ENCODE results near the gene ROCK1.
"Not testable (repeated sequence)": the region's sequence is repeated elsewhere in the genome, so short reads cannot be mapped to it uniquely, and the experiment has no call there.

ROCK1 gene

DNA sequence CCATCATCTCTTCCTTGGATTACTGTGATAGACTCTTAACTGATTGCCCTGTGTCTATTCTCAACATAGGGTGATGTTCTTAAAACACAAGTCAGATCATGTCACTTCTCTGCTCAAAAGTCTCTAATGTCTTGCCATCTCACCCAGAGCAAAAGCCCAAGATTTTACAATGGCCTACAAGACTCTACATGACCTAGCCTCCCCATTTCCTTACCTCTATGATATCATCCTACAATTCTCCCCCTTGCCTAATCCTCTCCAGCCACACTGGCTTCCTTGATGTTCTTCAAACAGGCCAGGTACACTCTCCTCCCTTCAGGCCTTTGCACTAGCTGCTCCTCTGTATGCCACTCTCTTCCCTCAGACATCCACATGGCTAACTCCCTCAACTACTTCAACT is 55.1 kb downstream of the ROCK1 start:
- H3K4me3 ChIP-seq (ENCODE audit: low read depth, low read length): no peak overlapping the region

DNA sequence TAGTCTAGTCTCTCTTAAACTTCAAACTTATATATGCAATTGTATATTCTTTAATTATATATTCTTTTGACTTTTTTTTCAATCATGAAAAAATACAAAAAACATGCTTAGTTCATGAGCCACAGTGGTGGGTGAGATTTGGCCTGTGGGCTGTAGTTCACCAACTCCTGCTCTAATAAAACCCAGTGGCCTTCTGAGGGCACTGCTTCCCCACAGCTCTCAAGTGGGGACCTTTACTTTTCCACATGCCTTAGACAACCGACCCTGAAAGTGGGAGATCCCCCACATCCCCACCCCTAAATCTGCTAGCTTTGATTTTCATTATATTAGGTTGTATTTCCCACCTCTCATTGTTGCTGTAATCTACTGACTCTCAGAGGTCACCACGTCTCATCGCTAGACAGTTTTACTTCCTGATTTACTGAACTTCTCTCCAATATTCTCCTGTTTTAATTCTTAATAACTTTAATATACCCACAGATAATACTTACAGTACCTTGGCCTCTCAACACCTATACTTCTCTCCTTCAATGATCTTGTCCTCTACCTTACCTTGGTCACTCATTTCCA is 57.3 kb downstream of the ROCK1 start:
- H3K4me3 ChIP-seq (ENCODE audit: low read depth, low read length): no peak overlapping the region

GRCh38 chr18:21053127-21053526 is 58.5 kb downstream of the ROCK1 start:
- no peak overlapping the region for H3K4me3 ChIP-seq (ENCODE audit: low read depth, low read length)

DNA sequence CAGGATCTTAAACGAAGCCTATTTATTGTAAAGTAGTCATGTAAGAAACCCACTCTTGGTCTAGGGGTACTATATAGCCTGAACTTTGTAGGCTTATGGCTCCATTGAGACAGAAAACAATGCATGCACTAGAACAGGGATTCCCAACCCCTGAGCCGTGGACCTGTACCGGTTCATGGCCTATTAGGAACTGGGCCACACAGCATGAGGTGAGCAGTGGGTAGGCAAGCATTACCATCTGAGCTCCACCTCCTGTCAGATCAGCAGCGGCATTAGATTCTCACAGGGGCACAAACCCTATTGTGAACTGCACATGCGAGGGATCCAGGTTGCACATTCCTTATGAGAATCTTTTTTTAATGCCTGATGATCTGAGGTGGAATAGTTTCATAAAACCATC is 59.2 kb downstream of the ROCK1 start:
- no peak overlapping the region for H3K4me3 ChIP-seq (ENCODE audit: low read depth, low read length)

DNA sequence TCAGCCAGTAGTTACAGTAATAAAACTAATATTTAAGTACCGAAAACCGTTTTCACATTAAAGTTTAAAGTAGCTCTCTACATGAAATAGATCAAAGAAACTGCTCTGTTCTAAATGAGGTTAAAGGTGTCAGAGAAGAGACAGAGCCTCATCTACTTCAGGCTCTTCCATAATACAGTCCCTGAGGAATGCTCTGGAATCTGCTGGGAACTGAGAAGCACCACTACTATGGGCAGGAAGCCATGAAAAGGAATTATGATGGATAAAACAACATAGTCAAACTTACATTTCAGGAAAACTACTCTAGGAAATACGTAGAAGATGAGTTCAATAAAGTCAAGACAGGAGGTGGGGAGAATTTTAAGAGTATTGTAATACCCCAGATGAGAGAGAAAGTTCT is 60.0 kb downstream of the ROCK1 start:
- H3K4me3 ChIP-seq (ENCODE audit: low read depth, low read length): no peak overlapping the region

DNA sequence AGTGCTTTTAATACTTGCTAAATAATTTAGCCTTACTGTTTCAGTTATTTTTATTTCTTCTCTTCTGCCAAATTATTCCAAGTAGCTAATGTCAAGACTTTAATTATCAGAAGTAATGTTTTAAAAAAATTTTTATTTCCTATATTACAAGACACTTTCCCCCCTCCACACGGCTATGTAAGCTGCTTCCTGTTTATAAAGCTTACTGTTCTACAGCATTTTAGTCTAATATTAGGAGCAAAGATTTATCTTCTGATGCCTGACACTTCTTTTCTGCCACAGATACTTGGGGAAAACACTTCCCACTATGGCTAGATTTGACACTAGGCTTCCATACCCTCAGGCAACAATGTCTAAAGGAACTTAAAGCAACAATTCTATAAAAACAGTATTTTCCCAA is 62.3 kb downstream of the ROCK1 start:
- H3K4me3 ChIP-seq (ENCODE audit: low read depth, low read length): no peak overlapping the region

GRCh38 chr18:21047126-21047525 is 64.5 kb downstream of the ROCK1 start:
- H3K4me3 ChIP-seq (ENCODE audit: low read depth, low read length): no peak overlapping the region

DNA sequence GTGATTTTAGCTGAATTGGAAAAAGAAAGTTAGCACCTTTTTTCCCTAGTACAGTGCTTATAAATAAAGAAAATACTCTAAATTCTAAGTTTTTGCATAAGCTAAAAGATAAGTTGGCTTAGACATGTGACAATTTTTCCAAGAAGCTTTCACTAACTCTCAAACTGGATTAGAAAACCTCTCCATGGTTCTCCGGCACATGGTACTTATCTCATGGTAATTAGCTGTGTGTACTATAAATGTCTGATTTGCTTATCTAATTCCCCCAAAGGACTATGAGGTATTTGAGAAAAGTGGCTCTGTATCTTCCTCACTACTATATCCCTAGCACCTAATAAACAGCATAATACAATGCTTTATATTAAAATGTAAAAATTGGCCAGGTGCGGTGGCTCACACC is 71.1 kb downstream of the ROCK1 start:
- H3K4me3 ChIP-seq (ENCODE audit: low read depth, low read length): no peak overlapping the region

DNA sequence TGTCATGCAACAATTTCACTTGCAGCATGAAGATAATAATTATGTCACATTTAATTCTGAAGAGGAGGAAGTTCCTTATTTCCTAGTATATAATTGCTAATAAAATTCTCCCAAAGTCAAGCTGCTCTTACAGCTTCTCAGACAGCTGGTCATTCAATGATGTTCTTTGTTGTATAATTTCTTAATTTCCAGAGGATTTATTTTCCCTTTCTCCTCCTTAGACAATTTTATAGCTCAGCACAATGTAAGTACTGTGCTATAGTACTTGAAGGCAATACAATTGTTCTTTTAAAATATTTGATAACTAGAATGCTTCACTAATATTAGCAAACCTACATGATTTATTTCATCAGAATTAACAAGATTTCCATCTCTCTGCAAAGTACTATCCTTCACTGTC is 73.4 kb downstream of the ROCK1 start:
- no peak overlapping the region for H3K4me3 ChIP-seq (ENCODE audit: low read depth, low read length)

DNA sequence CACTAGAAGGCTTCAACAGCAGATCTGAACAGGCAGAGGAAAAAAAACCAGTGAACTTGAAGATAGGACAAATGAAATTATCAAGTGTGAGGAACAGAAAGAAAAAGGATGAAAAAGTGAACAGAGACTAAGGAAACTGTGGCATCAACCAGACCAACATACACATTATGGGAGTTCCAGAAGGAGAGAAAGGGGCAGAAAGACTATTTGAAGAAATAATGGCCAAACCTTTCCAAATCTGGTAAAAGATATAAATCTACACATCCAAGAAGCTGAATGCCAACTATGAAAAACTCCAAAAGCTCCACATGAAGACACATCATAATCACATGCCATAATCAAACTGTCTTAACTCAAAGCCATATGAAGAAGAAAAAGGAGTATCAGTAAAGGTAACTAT is 79.8 kb downstream of the ROCK1 start:
- no peak overlapping the region for H3K4me3 ChIP-seq (ENCODE audit: low read depth, low read length)

- not testable (repeated sequence) for H3K4me3 ChIP-seq (ENCODE audit: low read depth, low read length)
These were observed 93.4 kb downstream of the ROCK1 start for GRCh38 chr18:21018257-21018656.

GRCh38 chr18:21012308-21012707 is 99.3 kb downstream of the ROCK1 start:
- H3K4me3 ChIP-seq (ENCODE audit: low read depth, low read length): no peak overlapping the region

- no peak overlapping the region for H3K4me3 ChIP-seq (ENCODE audit: low read depth, low read length)
These were observed 106.9 kb downstream of the ROCK1 start for GRCh38 chr18:21004726-21005125.

- no peak overlapping the region for H3K4me3 ChIP-seq (ENCODE audit: low read depth, low read length)
These were observed 110.9 kb downstream of the ROCK1 start for GRCh38 chr18:21000667-21001066.

DNA sequence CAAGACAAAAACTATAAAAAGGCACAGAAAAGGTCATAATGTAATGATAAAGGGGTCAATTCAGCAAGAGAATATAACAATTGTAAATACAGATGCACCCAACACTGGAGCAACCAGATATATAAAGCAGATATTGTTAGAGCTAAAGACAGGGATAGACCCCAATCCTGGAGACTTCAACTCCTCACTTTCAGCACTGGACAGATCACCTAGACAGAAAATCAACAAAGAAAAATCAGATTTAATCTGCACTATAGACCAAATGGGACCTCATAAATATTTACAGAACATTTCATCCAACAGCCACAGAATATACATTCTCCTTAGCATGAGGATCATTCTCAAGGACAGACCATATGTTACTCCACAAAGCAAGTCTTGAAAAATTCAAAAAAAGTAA is 114.2 kb downstream of the ROCK1 start:
- H3K4me3 ChIP-seq (ENCODE audit: low read depth, low read length): no peak overlapping the region

DNA sequence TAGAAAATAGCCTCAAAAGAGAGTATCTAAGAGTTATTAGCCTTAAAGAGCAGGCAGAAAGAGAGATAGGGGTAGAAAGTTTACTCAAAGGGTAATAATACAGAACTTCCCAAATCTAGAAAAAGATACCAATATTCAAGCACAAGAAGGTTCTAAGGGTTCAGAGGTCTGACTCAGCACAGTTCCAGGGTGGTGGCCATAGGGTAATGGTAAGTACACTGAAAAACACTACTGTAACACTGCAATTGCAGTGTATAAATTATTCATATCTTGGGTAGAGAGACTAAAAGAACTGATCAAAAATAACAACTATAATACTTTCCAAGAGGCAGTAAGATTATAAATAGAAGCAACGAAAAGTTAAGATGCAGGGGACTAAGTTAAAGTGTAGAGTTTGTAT is 115.2 kb downstream of the ROCK1 start:
- no peak overlapping the region for H3K4me3 ChIP-seq (ENCODE audit: low read depth, low read length)

DNA sequence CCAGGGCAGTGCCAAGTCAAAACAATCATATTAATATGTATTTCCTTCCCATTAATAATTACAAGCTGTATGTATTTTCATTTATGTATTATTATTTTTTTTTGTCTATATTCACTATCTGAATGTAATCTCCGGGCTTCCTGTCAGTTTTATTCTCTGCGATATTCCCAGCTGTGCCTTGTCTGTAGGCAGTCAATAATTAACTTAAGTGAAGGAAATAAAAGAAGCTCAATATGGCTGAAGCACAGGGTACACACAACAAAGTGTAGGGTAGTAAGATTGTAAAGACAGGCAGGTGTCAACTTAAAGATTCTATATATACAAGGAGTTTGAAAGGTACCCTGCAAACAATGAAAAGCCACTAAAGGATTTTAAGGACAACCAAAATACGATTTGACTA is 122.9 kb downstream of the ROCK1 start:
- no peak overlapping the region for H3K4me3 ChIP-seq (ENCODE audit: low read depth, low read length)

DNA sequence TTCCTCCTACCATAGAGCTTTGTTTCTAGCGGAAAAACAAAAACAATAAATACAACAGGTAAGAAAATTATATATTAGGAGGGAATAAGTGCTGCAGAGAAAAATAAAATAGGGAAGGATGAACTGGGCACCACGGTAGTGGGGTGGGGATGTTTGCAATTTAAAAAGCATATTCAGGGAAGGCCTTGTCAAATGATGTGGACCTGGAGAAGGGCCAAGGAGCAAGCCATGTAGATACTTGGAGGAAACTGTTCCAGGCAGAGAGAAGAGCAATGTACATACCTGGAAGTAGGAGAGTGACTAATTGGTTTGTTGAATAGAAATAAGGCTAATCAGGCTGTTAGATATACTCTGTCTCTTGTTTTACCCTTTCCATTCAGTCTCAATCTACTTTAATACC is 136.5 kb downstream of the ROCK1 start:
- no peak overlapping the region for H3K4me3 ChIP-seq (ENCODE audit: low read depth, low read length)

DNA sequence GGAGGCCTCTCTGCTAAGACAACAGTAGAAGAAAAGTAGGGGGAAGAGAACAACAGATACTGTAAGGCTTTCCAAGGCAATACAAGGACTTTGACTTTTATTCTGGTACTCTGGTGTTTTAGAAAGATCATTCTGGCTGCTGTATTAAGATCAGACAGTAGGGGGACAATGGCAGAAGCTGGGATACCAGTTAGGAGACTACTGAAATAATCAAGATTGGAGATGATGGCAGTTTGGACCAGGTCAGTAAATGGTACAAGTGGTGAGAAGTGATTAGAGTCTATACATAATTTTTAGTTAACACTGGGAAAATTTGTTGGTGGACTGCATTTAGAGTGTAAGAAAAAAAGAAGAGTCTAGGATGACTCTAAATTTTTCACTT is 139.7 kb downstream of the ROCK1 start:
- H3K4me3 ChIP-seq (ENCODE audit: low read depth, low read length): no peak overlapping the region

DNA sequence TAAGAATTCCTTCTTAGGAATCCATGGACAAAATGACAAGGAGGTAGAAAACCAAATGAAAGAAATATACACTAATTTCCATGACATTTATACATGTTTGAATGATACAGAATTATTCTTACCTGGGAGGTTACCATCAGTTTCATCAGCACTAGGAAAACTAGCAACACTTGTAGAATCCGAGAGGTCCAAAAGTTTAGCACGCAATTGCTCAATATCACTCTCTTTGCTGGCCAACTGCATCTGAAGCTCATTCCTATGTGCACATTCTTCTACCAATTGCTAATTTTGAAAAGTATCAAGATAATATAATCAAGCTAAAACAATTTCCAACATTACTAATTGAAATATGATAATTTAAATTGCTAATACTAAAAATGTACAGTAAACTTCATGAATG is 144.8 kb downstream of the ROCK1 start:
- no peak overlapping the region for H3K4me3 ChIP-seq (ENCODE audit: low read depth, low read length)

DNA sequence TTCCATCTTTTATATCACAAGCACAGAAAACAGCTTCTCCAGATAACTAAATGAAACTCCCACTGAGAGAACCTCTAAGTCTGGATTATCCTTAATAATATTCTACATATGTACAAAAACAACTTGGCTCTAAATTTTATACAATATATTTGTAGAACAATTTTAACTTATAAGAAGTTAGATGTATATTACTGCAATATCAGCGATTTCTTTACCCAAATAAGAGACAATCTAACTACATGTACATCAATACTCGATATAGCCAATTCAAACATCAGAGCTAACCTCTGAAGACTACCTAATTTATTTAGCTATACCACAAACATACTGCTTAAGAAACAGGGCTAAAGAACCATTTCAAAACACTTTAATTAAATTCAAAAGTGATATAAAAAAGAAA is 148.6 kb downstream of the ROCK1 start:
- H3K4me3 ChIP-seq (ENCODE audit: low read depth, low read length): no peak overlapping the region

DNA sequence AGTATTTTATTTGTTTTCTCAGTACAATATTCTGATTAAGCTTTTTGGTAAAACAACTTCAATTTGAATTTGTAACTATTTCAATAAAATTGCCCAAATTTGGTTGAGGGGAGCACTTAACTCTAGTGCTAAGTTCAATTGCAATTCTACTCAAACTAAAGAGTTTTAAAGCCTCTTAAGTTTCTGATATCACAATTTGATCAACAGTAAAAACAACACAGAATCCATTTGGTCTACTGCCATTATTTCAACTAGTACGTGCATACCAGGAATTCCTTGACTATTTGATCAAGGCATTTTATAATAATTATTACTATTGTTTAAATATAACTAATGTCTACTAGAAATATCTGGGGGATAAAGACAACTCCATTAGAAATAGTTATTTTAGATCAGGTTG is 150.9 kb downstream of the ROCK1 start:
- no peak overlapping the region for H3K4me3 ChIP-seq (ENCODE audit: low read depth, low read length)

- not testable (repeated sequence) for H3K4me3 ChIP-seq (ENCODE audit: low read depth, low read length)
These were observed 160.8 kb downstream of the ROCK1 start for GRCh38 chr18:20950827-20951226.
